NCI-H146 treated with DMSO at 0.1 percent for 48 hours (cell line): Measurements from ENCODE around the gene HIBADH.
"Not testable (repeated sequence)": the region's sequence is repeated elsewhere in the genome, so short reads cannot be mapped to it uniquely, and the experiment has no call there.

ENCODE experiments used
- DNase-seq: peaks from one replicate; lab custom pipeline; 2025; ENCODE audit not compliant: unreplicated experiment; lab: John Stamatoyannopoulos, UW

Gene HIBADH

GRCh38 chr7:27639048-27639447 is 23.6 kb downstream of the HIBADH start:
- not testable (repeated sequence) for DNase-seq

- no peak for DNase-seq
These were observed 26.2 kb downstream of the HIBADH start for GRCh38 chr7:27636326-27637006.

GRCh38 chr7:27635728-27636127 is 27.0 kb downstream of the HIBADH start:
- no peak for DNase-seq

GRCh38 chr7:27634671-27635493 is 27.8 kb downstream of the HIBADH start:
- DNase-seq, result no peak

- no peak for DNase-seq
These were observed 29.6 kb downstream of the HIBADH start for GRCh38 chr7:27633062-27633461.

- no peak for DNase-seq
These were observed 31.3 kb downstream of the HIBADH start for GRCh38 chr7:27631391-27631790.

- DNase-seq, result no peak
These were observed 35.5 kb downstream of the HIBADH start for GRCh38 chr7:27627146-27627545.

GRCh38 chr7:27619492-27619891 is 43.2 kb downstream of the HIBADH start:
- DNase-seq, result no peak

GRCh38 chr7:27617651-27618381 is 44.9 kb downstream of the HIBADH start:
- DNase-seq, result no peak

- no peak for DNase-seq
These were observed 45.7 kb downstream of the HIBADH start for GRCh38 chr7:27616914-27617548.

GRCh38 chr7:27616186-27616491 is 46.5 kb downstream of the HIBADH start:
- no peak for DNase-seq

GRCh38 chr7:27615420-27616185 is 47.1 kb downstream of the HIBADH start:
- DNase-seq, result no peak

- no peak for DNase-seq
These were observed 48.6 kb downstream of the HIBADH start for GRCh38 chr7:27614095-27614494.

GRCh38 chr7:27611059-27611458 is 51.6 kb downstream of the HIBADH start:
- no peak for DNase-seq

- DNase-seq, result no peak
These were observed 53.7 kb downstream of the HIBADH start for GRCh38 chr7:27608776-27609495.

GRCh38 chr7:27607210-27607606 is 55.5 kb downstream of the HIBADH start:
- DNase-seq, result no peak

GRCh38 chr7:27606270-27607209 is 56.1 kb downstream of the HIBADH start:
- DNase-seq, result no peak

- DNase-seq, result no peak
These were observed 56.9 kb downstream of the HIBADH start for GRCh38 chr7:27605689-27606269.

- no peak for DNase-seq
These were observed 57.4 kb downstream of the HIBADH start for GRCh38 chr7:27605283-27605682.
